Neuronal stem cell (in vitro differentiated cells): ENCODE measurements around the gene SMIM5.

ENCODE experiments used
- DNase-seq: peaks from one replicate; pipeline ENCODE4 v3.0.0-alpha.2; 2013; ENCODE audit warnings: low spot score
- H2AFZ ChIP-seq: one replicate; pipeline ENCODE4 v1.6.1; 2013; ENCODE audit warnings: mild to moderate bottlenecking, low read length, inconsistent platforms
- H2AK5ac ChIP-seq: 2 replicates; pipeline ENCODE4 v1.6.1; 2013; ENCODE audit warnings: low read depth, mild to moderate bottlenecking, inconsistent platforms, low read length, moderate library complexity, mixed read lengths
- H2BK120ac ChIP-seq: 2 replicates; pipeline ENCODE4 v1.6.1; 2013; ENCODE audit warnings: low read depth, mild to moderate bottlenecking, inconsistent platforms, low read length, moderate library complexity, mixed read lengths
- H2BK12ac ChIP-seq: one replicate; pipeline ENCODE4 v1.6.1; 2013; ENCODE audit warnings: low read length, inconsistent platforms
- H2BK15ac ChIP-seq: 2 replicates; pipeline ENCODE4 v1.6.1; 2013; ENCODE audit warnings: mild to moderate bottlenecking, low read length, inconsistent platforms, mixed read lengths
- H2BK5ac ChIP-seq: one replicate; pipeline ENCODE4 v1.6.1; 2013; ENCODE audit warnings: inconsistent platforms, mild to moderate bottlenecking, low read length, moderate library complexity
- H3K14ac ChIP-seq: one replicate; pipeline ENCODE4 v1.6.1; 2013; ENCODE audit warnings: low read length, inconsistent platforms
- H3K18ac ChIP-seq: 2 replicates; pipeline ENCODE4 v1.6.1; 2013; ENCODE audit warnings: low read length, inconsistent platforms
- H3K23ac ChIP-seq: 2 replicates; pipeline ENCODE4 v1.6.1; 2013; ENCODE audit warnings: low read depth, mild to moderate bottlenecking, mixed read lengths, low read length, inconsistent platforms; ENCODE audit not compliant: poor library complexity
- H3K27ac ChIP-seq: replicated peaks from 3 replicates; pipeline ENCODE4 v1.5.1; 2013; ENCODE audit warnings: low read length, inconsistent platforms
- H3K27me3 ChIP-seq, 3 experiments: 2 replicates each; pipeline ENCODE4 v1.6.1; 2013; ENCODE audit warnings: low read length in 3 of 3, mild to moderate bottlenecking in 2 of 3, inconsistent platforms in 1 of 3, low read depth in 1 of 3, mixed read lengths in 1 of 3, moderate library complexity in 1 of 3; ENCODE audit not compliant: control insufficient read depth in 3 of 3, insufficient read depth in 3 of 3
- H3K36me3 ChIP-seq, 2 donors: replicated peaks in 1 of 2; 2 replicates each; pipeline ENCODE4 v1.6.1; 2013; ENCODE audit warnings: low read length in 2 of 2; ENCODE audit not compliant: control insufficient read depth in 2 of 2, insufficient read depth in 2 of 2
- H3K4ac ChIP-seq: 2 replicates; pipeline ENCODE4 v1.6.1; 2013; ENCODE audit warnings: inconsistent platforms, mild to moderate bottlenecking, low read length, moderate library complexity
- H3K4me1 ChIP-seq, 2 donors: 1 replicate in 1 of 2; 2 replicates in 1 of 2; pipeline ENCODE4 v1.6.1; 2013; ENCODE audit warnings: low read length in 2 of 2, low read depth in 1 of 2; ENCODE audit not compliant: control insufficient read depth in 2 of 2, insufficient read depth in 1 of 2
- H3K4me2 ChIP-seq: one replicate; pipeline ENCODE4 v1.6.1; 2013; ENCODE audit warnings: mild to moderate bottlenecking, low read length, inconsistent platforms; ENCODE audit not compliant: insufficient read depth, poor library complexity, severe bottlenecking
- H3K4me3 ChIP-seq, 2 donors: 2 replicates each; pipeline ENCODE4 v1.5.1; 2013; ENCODE audit warnings: low read length in 2 of 2, mild to moderate bottlenecking in 2 of 2, inconsistent platforms in 1 of 2, moderate library complexity in 1 of 2
- H3K79me1 ChIP-seq: one replicate; pipeline ENCODE4 v1.6.1; 2013; ENCODE audit warnings: low read depth, mild to moderate bottlenecking, inconsistent platforms, low read length, moderate library complexity
- H3K9ac ChIP-seq: one replicate; pipeline ENCODE4 v1.6.1; 2013; ENCODE audit warnings: mild to moderate bottlenecking, low read depth, low read length, inconsistent platforms; ENCODE audit not compliant: poor library complexity
- H3K9me3 ChIP-seq, 2 donors: replicated peaks in 1 of 2; 2 replicates each; pipeline versions ENCODE3 to v1.6.1; 2013; ENCODE audit warnings: low read length in 2 of 2, mild to moderate bottlenecking in 2 of 2, inconsistent platforms in 1 of 2, low read depth in 1 of 2, mixed read lengths in 1 of 2, moderate library complexity in 1 of 2; ENCODE audit not compliant: control insufficient read depth in 2 of 2, insufficient read depth in 1 of 2
- H4K8ac ChIP-seq: one replicate; pipeline ENCODE4 v1.6.1; 2013; ENCODE audit warnings: low read depth, mild to moderate bottlenecking, inconsistent platforms, low read length, moderate library complexity
- H4K91ac ChIP-seq: one replicate; pipeline ENCODE4 v1.6.1; 2013; ENCODE audit warnings: low read length, low read depth, mild to moderate bottlenecking, inconsistent platforms; ENCODE audit not compliant: poor library complexity
- WGBS, 2 donors: extraction: QIAGEN DNeasy Blood & Tissue Kit; methylation state at CpG; one replicate each; pipeline ENCODE4 v1.1.7; 2013; ENCODE audit warnings: missing lambda C conversion rate in 2 of 2, mixed read lengths in 1 of 2; ENCODE audit not compliant: insufficient read length in 2 of 2, insufficient replicate concordance in 1 of 2; ENCODE audit errors: extremely low coverage in 2 of 2; 5-methylcytosine and 5-hydroxymethylcytosine counted together

SMIM5 gene

DNA sequence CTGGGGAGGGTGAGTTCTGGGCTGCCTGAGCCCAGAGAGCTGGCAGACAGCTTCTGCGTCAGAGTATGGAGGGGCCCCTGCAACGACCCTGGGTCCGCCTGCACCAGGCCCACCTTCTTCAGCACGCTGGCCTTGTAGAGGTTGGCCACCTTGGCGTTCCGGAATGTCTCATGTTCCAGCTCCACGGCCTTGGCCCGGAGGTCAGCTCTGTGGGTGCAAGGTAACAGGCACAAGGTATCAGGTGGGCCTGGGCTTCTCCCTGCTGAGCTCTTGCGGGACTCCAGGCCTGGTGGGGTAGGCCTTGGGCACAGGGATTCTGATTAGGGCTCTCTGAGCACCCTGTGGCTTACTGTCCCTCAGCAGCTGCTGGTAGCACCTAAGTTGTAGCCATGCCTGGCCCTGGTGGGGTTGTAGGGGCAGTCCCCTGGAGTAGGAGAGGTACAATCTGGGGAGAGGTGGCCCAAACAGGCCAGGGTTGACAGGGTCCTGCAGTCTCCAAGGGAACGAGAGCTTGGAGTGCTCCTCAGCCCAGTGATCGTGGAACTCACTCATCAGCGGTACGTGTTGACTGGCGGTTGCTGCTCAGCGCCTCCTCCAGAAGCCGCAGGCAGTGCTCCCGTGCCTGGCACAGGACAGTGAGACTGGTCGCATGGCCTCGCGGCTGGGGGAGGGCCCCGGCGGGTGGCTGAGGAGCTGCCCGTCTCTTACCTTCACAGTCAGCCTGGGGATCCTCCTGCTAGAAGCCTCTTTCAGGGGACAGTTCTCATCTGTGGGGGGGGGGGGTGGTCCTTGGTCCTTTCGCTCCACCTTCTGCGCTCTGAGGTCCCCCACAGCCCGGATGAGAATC, 2.9 kb upstream of the SMIM5 start:
- no peak overlapping the region for H3K4me2 ChIP-seq
- no peak for DNase-seq
- H4K8ac ChIP-seq: no peak overlapping the region
- H3K4me3 ChIP-seq: no peak overlapping the region
- no peak overlapping the region for H3K14ac ChIP-seq
- H2AFZ ChIP-seq: no peak overlapping the region
- WGBS, 2 donors: no CpG with 5 or more reads among the region's 26 CpGs
- H3K27ac ChIP-seq: no peak overlapping the region
- H3K4ac ChIP-seq: no peak overlapping the region
- H3K9me3 ChIP-seq: no peaks in the 10 kb centered on the region
- H3K27me3 ChIP-seq: no peaks in the 10 kb centered on the region
- H3K9ac ChIP-seq: no peak overlapping the region
- H4K91ac ChIP-seq: no peak overlapping the region
- peak overlapping the region; percentile 23 for H3K18ac ChIP-seq
- H2BK120ac ChIP-seq: no peak overlapping the region
- H2BK12ac ChIP-seq: no peak overlapping the region
- peaks cover 11 to 15% of the 10 kb centered on the region in 2 donors for H3K36me3 ChIP-seq
- H2AK5ac ChIP-seq: no peak overlapping the region
- H3K4me1 ChIP-seq: peaks cover 22% of the 10 kb centered on the region in 2 donors
- H2BK5ac ChIP-seq: no peak overlapping the region
- no peak overlapping the region for H2BK15ac ChIP-seq
- no peak overlapping the region for H3K23ac ChIP-seq
- H3K79me1 ChIP-seq: no peaks in the 10 kb centered on the region

DNA sequence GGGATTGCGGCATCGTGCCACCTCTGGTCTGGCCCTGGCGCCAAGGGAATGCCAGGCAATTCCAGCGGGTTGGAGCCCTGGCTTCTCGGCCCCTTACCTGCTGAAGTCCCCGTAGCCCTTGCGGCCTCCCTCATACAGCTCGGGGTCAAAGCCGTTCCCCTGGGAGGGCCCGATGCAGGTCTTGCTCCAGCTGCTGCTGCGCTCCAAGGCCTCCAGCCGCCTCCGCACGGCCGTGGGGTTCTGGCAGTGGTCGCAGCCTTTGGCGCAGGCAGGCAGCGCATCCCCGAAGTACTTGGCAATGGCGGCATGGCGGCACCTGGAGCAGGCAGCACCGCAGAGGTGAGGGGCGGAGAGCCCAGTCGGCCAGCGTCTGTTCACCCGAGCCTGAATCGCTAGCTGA, 1.9 kb upstream of the SMIM5 start:
- H2BK120ac ChIP-seq: no peak overlapping the region
- H3K4me1 ChIP-seq: peaks cover 24 to 25% of the 10 kb centered on the region in 2 donors
- no CpG with 5 or more reads among the region's 27 CpGs for WGBS, 2 donors
- no peak for DNase-seq
- peak overlapping the region; percentile 46 for H3K23ac ChIP-seq
- H3K14ac ChIP-seq: no peak overlapping the region
- no peak overlapping the region for H4K91ac ChIP-seq
- H2BK15ac ChIP-seq: no peak overlapping the region
- H2AK5ac ChIP-seq: peak overlapping the region; percentile 51
- no peak overlapping the region for H3K4me3 ChIP-seq
- no peak overlapping the region for H3K18ac ChIP-seq
- peaks cover 11 to 14% of the 10 kb centered on the region in 2 donors for H3K36me3 ChIP-seq
- no peak overlapping the region for H4K8ac ChIP-seq
- H3K27me3 ChIP-seq: no peaks in the 10 kb centered on the region
- H3K9me3 ChIP-seq: no peaks in the 10 kb centered on the region
- no peaks in the 10 kb centered on the region for H3K79me1 ChIP-seq
- no peak overlapping the region for H2AFZ ChIP-seq
- no peak overlapping the region for H3K4ac ChIP-seq
- H2BK5ac ChIP-seq: peak overlapping the region; percentile 76
- no peak overlapping the region for H3K27ac ChIP-seq
- no peak overlapping the region for H2BK12ac ChIP-seq
- H3K4me2 ChIP-seq: no peak overlapping the region
- peak overlapping the region; percentile 55 for H3K9ac ChIP-seq

DNA sequence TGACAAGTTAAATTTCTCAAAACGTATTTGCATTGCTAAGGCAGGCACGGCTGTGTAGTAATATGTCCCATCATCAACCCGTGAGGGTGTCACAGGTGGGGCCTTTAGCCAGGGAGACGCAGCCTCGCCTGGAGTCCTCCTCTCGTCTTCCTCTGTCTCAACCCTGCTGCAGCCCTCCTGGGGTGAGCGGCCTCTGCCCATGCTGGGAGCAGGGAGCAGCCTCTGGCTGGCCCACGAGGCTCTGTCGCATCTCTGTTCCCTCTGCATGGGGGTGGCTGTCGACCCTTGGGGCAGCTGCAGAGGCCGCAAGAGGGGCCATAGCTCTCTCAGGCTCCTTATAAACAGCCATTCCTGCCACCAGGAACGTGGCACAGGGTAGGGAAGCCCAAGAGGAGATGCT, 806 bp upstream of the SMIM5 start:
- no peak for DNase-seq
- peaks cover 10 to 11% of the 10 kb centered on the region in 2 donors for H3K36me3 ChIP-seq
- peaks cover 24 to 25% of the 10 kb centered on the region in 2 donors for H3K4me1 ChIP-seq
- peak overlapping the region; percentile 82 for H3K18ac ChIP-seq
- no peak overlapping the region for H3K14ac ChIP-seq
- H3K4me2 ChIP-seq: no peak overlapping the region
- no peak overlapping the region for H3K4me3 ChIP-seq
- H2BK5ac ChIP-seq: no peak overlapping the region
- no peak overlapping the region for H4K91ac ChIP-seq
- H2BK15ac ChIP-seq: no peak overlapping the region
- H3K9ac ChIP-seq: peak overlapping the region; percentile 0
- H3K9me3 ChIP-seq: no peaks in the 10 kb centered on the region
- H3K27me3 ChIP-seq: no peaks in the 10 kb centered on the region
- no peak overlapping the region for H2BK120ac ChIP-seq
- no peak overlapping the region for H4K8ac ChIP-seq
- H2BK12ac ChIP-seq: no peak overlapping the region
- H3K4ac ChIP-seq: no peak overlapping the region
- H3K27ac ChIP-seq: no peak overlapping the region
- no CpG with 5 or more reads among the region's 12 CpGs for WGBS, 2 donors
- peak overlapping the region; percentile 7 for H2AK5ac ChIP-seq
- no peak overlapping the region for H2AFZ ChIP-seq
- H3K79me1 ChIP-seq: no peaks in the 10 kb centered on the region
- H3K23ac ChIP-seq: no peak overlapping the region

DNA sequence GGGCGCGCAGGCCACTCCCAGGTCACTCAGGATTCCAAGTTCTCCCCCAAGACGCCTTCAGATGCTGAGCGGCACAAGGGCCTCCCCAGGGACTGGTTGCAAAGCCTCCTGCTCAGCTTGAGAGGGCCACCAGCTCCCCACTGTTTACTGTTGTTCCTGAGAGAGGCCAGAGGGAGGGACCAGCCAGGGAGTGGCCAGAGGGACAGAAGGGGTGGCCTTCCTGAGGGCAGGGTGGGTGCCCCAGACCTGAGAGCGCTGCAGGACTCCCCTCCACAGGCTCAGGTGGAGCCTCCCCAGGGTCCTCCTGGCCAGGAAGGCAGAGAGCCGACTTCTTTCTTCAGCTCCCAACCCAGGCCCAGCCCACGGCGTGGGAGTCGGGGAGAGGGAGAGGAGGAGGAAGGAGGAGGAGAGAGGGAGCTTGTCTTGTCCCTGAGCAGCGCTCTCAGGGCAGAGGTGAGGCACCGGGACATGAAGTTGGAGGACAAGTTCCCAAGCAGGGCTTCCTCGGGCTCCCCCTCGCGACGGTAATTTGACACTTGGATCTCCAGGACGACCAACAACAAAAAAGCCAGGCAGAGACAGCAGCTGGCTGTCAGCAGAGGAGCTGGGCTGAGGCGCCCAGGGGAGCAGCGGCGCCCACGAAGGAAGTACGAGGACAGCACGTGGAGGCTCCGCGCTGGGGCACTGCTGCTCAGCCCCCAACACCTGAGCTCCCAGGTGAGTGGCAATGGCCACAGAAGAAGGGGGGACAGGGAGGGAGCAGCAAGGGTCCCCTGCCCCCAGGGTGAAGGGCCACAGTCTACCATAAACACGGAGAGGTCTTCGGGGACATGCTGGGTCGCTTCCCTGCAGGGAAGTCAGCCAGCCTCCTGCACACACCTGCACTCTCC, 497 bp downstream of the SMIM5 start:
- Histone ChIP-seq H2BK15ac (no peak overlapping the region), H2AK5ac (peak overlapping the region; percentile 64), H3K36me3 (peaks cover 8 to 14% of the 10 kb centered on the region in 2 donors), H2AFZ (peak overlapping the region; percentile 30), H3K23ac (peak overlapping the region; percentile 49), H3K9ac (peak overlapping the region; percentile 78), H3K14ac (peak overlapping the region; percentile 99), H3K79me1 (no peaks in the 10 kb centered on the region), H3K4me1 (peaks cover 24 to 25% of the 10 kb centered on the region in 2 donors), H3K27ac (peak overlapping the region; percentile 52), H4K8ac (no peak overlapping the region), H3K4me2 (peak overlapping the region; percentile 52), H2BK12ac (peak overlapping the region; percentile 77), H3K27me3 (no peaks in the 10 kb centered on the region), H3K9me3 (no peaks in the 10 kb centered on the region), H2BK5ac (peak overlapping the region; percentile 61), H3K4me3 (peak overlapping the region in 1 of 2 donors; percentile 65), H4K91ac (no peak overlapping the region), H3K18ac (peak overlapping the region; percentile 95), H2BK120ac (no peak overlapping the region), H3K4ac (no peak overlapping the region)
- DNase-seq: peak; percentile 93
- WGBS, 2 donors: no CpG with 5 or more reads among the region's 27 CpGs
